Measurements from ENCODE around the gene RAB34.

RAB34 gene

GRCh38 chr17:28703552-28704218 is 14.0 kb downstream of the RAB34 start:
- Histone ChIP-seq H3K36me3 (ENCODE audit: control insufficient read depth in 1 of 2, insufficient read depth in 2 of 2, low read length in 2 of 2) (peaks cover 51 to 61% of the 10 kb centered on the region in 2 donors), H3K9me3 (ENCODE audit: control insufficient read depth in 1 of 2, low read length in 2 of 2) (no peaks in the 10 kb centered on the region), H3K27ac (ENCODE audit: low read length) (no peak overlapping the region), H3K4me1 (ENCODE audit: control insufficient read depth in 1 of 2, insufficient read depth in 2 of 2, low read length in 2 of 2) (no peaks in the 10 kb centered on the region), H3K4me3 (ENCODE audit: low read depth in 1 of 2, low read length in 2 of 2) (no peak overlapping the region), H3K27me3 (ENCODE audit: low read depth, low read length) (no peaks in the 10 kb centered on the region)

- Histone ChIP-seq H3K4me1 (ENCODE audit: control insufficient read depth in 1 of 2, insufficient read depth in 2 of 2, low read length in 2 of 2) (no peaks in the 10 kb centered on the region), H3K9me3 (ENCODE audit: control insufficient read depth in 1 of 2, low read length in 2 of 2) (no peaks in the 10 kb centered on the region), H3K27me3 (ENCODE audit: low read depth, low read length) (no peaks in the 10 kb centered on the region), H3K36me3 (ENCODE audit: control insufficient read depth in 1 of 2, insufficient read depth in 2 of 2, low read length in 2 of 2) (peaks cover 60 to 70% of the 10 kb centered on the region in 2 donors), H3K27ac (ENCODE audit: low read length) (no peak overlapping the region), H3K4me3 (ENCODE audit: low read depth in 1 of 2, low read length in 2 of 2) (no peak overlapping the region)
Measured at GRCh38 chr17:28702752-28703150, 14.9 kb downstream of the RAB34 start.

- Histone ChIP-seq H3K4me3 (ENCODE audit: low read depth in 1 of 2, low read length in 2 of 2) (no peak overlapping the region), H3K4me1 (ENCODE audit: control insufficient read depth in 1 of 2, insufficient read depth in 2 of 2, low read length in 2 of 2) (no peaks in the 10 kb centered on the region), H3K9me3 (ENCODE audit: control insufficient read depth in 1 of 2, low read length in 2 of 2) (no peaks in the 10 kb centered on the region), H3K27ac (ENCODE audit: low read length) (no peak overlapping the region), H3K27me3 (ENCODE audit: low read depth, low read length) (no peaks in the 10 kb centered on the region), H3K36me3 (ENCODE audit: control insufficient read depth in 1 of 2, insufficient read depth in 2 of 2, low read length in 2 of 2) (peaks cover 66 to 76% of the 10 kb centered on the region in 2 donors)
Measured at GRCh38 chr17:28702026-28702751, 15.5 kb downstream of the RAB34 start.

- Histone ChIP-seq H3K4me1 (ENCODE audit: control insufficient read depth in 1 of 2, insufficient read depth in 2 of 2, low read length in 2 of 2) (no peaks in the 10 kb centered on the region), H3K27me3 (ENCODE audit: low read depth, low read length) (no peaks in the 10 kb centered on the region), H3K27ac (ENCODE audit: low read length) (no peak overlapping the region), H3K9me3 (ENCODE audit: control insufficient read depth in 1 of 2, low read length in 2 of 2) (no peaks in the 10 kb centered on the region), H3K36me3 (ENCODE audit: control insufficient read depth in 1 of 2, insufficient read depth in 2 of 2, low read length in 2 of 2) (peaks cover 72 to 88% of the 10 kb centered on the region in 2 donors), H3K4me3 (ENCODE audit: low read depth in 1 of 2, low read length in 2 of 2) (no peak overlapping the region)
Measured at GRCh38 chr17:28700830-28701492, 16.7 kb downstream of the RAB34 start.

GRCh38 chr17:28700278-28700677 is 17.4 kb downstream of the RAB34 start:
- Histone ChIP-seq H3K4me3 (ENCODE audit: low read depth in 1 of 2, low read length in 2 of 2) (no peak overlapping the region), H3K9me3 (ENCODE audit: control insufficient read depth in 1 of 2, low read length in 2 of 2) (no peaks in the 10 kb centered on the region), H3K27ac (ENCODE audit: low read length) (no peak overlapping the region), H3K36me3 (ENCODE audit: control insufficient read depth in 1 of 2, insufficient read depth in 2 of 2, low read length in 2 of 2) (peaks cover 77 to 95% of the 10 kb centered on the region in 2 donors), H3K27me3 (ENCODE audit: low read depth, low read length) (no peaks in the 10 kb centered on the region), H3K4me1 (ENCODE audit: control insufficient read depth in 1 of 2, insufficient read depth in 2 of 2, low read length in 2 of 2) (no peaks in the 10 kb centered on the region)

- H3K4me1 ChIP-seq (ENCODE audit: control insufficient read depth in 1 of 2, insufficient read depth in 2 of 2, low read length in 2 of 2): no peaks in the 10 kb centered on the region
- no peaks in the 10 kb centered on the region for H3K9me3 ChIP-seq (ENCODE audit: control insufficient read depth in 1 of 2, low read length in 2 of 2)
- H3K27me3 ChIP-seq (ENCODE audit: low read depth, low read length): no peaks in the 10 kb centered on the region
- no peak overlapping the region for H3K4me3 ChIP-seq (ENCODE audit: low read depth in 1 of 2, low read length in 2 of 2)
- peaks cover 89 to 100% of the 10 kb centered on the region in 2 donors for H3K36me3 ChIP-seq (ENCODE audit: control insufficient read depth in 1 of 2, insufficient read depth in 2 of 2, low read length in 2 of 2)
- no peak overlapping the region for H3K27ac ChIP-seq (ENCODE audit: low read length)
Measured at GRCh38 chr17:28698253-28698941, 19.3 kb downstream of the RAB34 start.

- H3K9me3 ChIP-seq (ENCODE audit: control insufficient read depth in 1 of 2, low read length in 2 of 2): no peaks in the 10 kb centered on the region
- H3K27me3 ChIP-seq (ENCODE audit: low read depth, low read length): no peaks in the 10 kb centered on the region
- peaks cover 69 to 81% of the 10 kb centered on the region in 2 donors for H3K36me3 ChIP-seq (ENCODE audit: control insufficient read depth in 1 of 2, insufficient read depth in 2 of 2, low read length in 2 of 2)
- no peak overlapping the region for H3K27ac ChIP-seq (ENCODE audit: low read length)
- no peaks in the 10 kb centered on the region for H3K4me1 ChIP-seq (ENCODE audit: control insufficient read depth in 1 of 2, insufficient read depth in 2 of 2, low read length in 2 of 2)
- no peak overlapping the region for H3K4me3 ChIP-seq (ENCODE audit: low read depth in 1 of 2, low read length in 2 of 2)
Measured at GRCh38 chr17:28693869-28694268, 23.8 kb downstream of the RAB34 start.

GRCh38 chr17:28689011-28689410 is 28.7 kb downstream of the RAB34 start:
- H3K4me1 ChIP-seq (ENCODE audit: control insufficient read depth in 1 of 2, insufficient read depth in 2 of 2, low read length in 2 of 2): peaks cover 0 to 3% of the 10 kb centered on the region in 2 donors
- H3K27ac ChIP-seq (ENCODE audit: low read length): no peak overlapping the region
- no peak overlapping the region for H3K4me3 ChIP-seq (ENCODE audit: low read depth in 1 of 2, low read length in 2 of 2)
- H3K9me3 ChIP-seq (ENCODE audit: control insufficient read depth in 1 of 2, low read length in 2 of 2): no peaks in the 10 kb centered on the region
- H3K36me3 ChIP-seq (ENCODE audit: control insufficient read depth in 1 of 2, insufficient read depth in 2 of 2, low read length in 2 of 2): peaks cover 75 to 80% of the 10 kb centered on the region in 2 donors
- no peaks in the 10 kb centered on the region for H3K27me3 ChIP-seq (ENCODE audit: low read depth, low read length)

- Histone ChIP-seq H3K4me3 (ENCODE audit: low read depth in 1 of 2, low read length in 2 of 2) (no peak overlapping the region), H3K36me3 (ENCODE audit: control insufficient read depth in 1 of 2, insufficient read depth in 2 of 2, low read length in 2 of 2) (peaks cover 71 to 79% of the 10 kb centered on the region in 2 donors), H3K4me1 (ENCODE audit: control insufficient read depth in 1 of 2, insufficient read depth in 2 of 2, low read length in 2 of 2) (peaks cover 0 to 3% of the 10 kb centered on the region in 2 donors), H3K27me3 (ENCODE audit: low read depth, low read length) (no peaks in the 10 kb centered on the region), H3K9me3 (ENCODE audit: control insufficient read depth in 1 of 2, low read length in 2 of 2) (no peaks in the 10 kb centered on the region), H3K27ac (ENCODE audit: low read length) (no peak overlapping the region)
Measured at GRCh38 chr17:28688481-28688880, 29.2 kb downstream of the RAB34 start.

GRCh38 chr17:28686296-28686695 is 31.4 kb downstream of the RAB34 start:
- Histone ChIP-seq H3K4me3 (ENCODE audit: low read depth in 1 of 2, low read length in 2 of 2) (no peak overlapping the region), H3K27me3 (ENCODE audit: low read depth, low read length) (no peaks in the 10 kb centered on the region), H3K4me1 (ENCODE audit: control insufficient read depth in 1 of 2, insufficient read depth in 2 of 2, low read length in 2 of 2) (peaks cover 0 to 3% of the 10 kb centered on the region in 2 donors), H3K36me3 (ENCODE audit: control insufficient read depth in 1 of 2, insufficient read depth in 2 of 2, low read length in 2 of 2) (peaks cover 92 to 97% of the 10 kb centered on the region in 2 donors), H3K9me3 (ENCODE audit: control insufficient read depth in 1 of 2, low read length in 2 of 2) (no peaks in the 10 kb centered on the region), H3K27ac (ENCODE audit: low read length) (no peak overlapping the region)

GRCh38 chr17:28685366-28685765 is 32.3 kb downstream of the RAB34 start:
- H3K9me3 ChIP-seq (ENCODE audit: control insufficient read depth in 1 of 2, low read length in 2 of 2): no peaks in the 10 kb centered on the region
- peaks cover 0 to 3% of the 10 kb centered on the region in 2 donors for H3K4me1 ChIP-seq (ENCODE audit: control insufficient read depth in 1 of 2, insufficient read depth in 2 of 2, low read length in 2 of 2)
- H3K36me3 ChIP-seq (ENCODE audit: control insufficient read depth in 1 of 2, insufficient read depth in 2 of 2, low read length in 2 of 2): peaks cover 88 to 97% of the 10 kb centered on the region in 2 donors
- H3K27ac ChIP-seq (ENCODE audit: low read length): no peak overlapping the region
- H3K27me3 ChIP-seq (ENCODE audit: low read depth, low read length): no peaks in the 10 kb centered on the region
- no peak overlapping the region for H3K4me3 ChIP-seq (ENCODE audit: low read depth in 1 of 2, low read length in 2 of 2)

Measured in muscle layer of duodenum (tissue), 2 donors.